ENCODE measurements around the gene TTLL8. TPM values are rescaled to one million over a fixed set of nuclear protein-coding genes. Genes with fewer than 3 reads are reported as not detected.

The TTLL8 gene
- total and polyA plus RNA-seq, 2 of the 8 experiments (the other 6 are each of a cell fraction or from before 2014, with no cell fraction given), result not detected

DNA sequence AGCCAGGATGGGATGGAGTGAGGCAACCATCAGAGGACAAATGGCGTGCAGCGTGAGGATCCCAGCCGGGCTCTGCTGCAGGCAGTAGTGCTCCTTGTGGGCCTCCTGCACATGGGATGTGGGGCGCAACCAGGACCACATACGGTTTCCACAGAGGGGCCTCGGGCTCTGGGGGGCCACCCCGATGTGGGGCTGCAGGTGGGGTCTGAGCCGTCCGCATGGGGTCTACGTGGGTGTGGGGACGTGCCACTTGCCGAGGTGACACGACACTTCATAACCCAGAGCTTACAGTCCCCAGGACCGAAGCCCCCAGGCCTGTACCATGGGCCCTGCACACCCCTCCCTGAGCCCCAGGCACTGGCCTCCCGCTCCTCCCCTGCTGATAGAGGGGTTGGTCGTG is 10.8 kb downstream of the TTLL8 start:
- TF ChIP-seq CBX8 (IDR thresholded peaks at IDR 0.05; ENCODE audit: borderline replicate concordance, low read depth, low read length), result no peak
- no peak for TF ChIP-seq NRF1 (IDR thresholded peaks at IDR 0.05; ENCODE audit: low read depth, low read length)
- TF ChIP-seq PHF8 (conservative IDR thresholded peaks at IDR 0.05; ENCODE audit: low read depth, low read length), result no peak
- no peak for TF ChIP-seq SAP30 (IDR thresholded peaks at IDR 0.05; ENCODE audit: insufficient read depth, insufficient replicate concordance, low read length)
- no peak for FAIRE-seq
- H3K27ac ChIP-seq (ENCODE audit: low read depth, low read length), result no peak overlapping the region
- H3K9me3 ChIP-seq (ENCODE audit: insufficient read depth in 2 of 2, low read depth in 1 of 2, low read length in 1 of 2), result no peaks in the 10 kb centered on the region
- no peak overlapping the region for H2BK5ac ChIP-seq (ENCODE audit: low read depth, low read length)
- no peak overlapping the region for H3K4me2 ChIP-seq (ENCODE audit: insufficient read depth in 1 of 2, low read depth in 2 of 2, low read length in 2 of 2)
- no peak overlapping the region for H4K91ac ChIP-seq (replicated peaks; ENCODE audit: insufficient read length, low read length)
- H4K5ac ChIP-seq (ENCODE audit: insufficient read length, low read depth, low read length), result no peak overlapping the region
- H3K79me1 ChIP-seq (ENCODE audit: low read depth, low read length), result no peaks in the 10 kb centered on the region
- ChIA-PET CTCF (ENCODE audit: partially characterized antibody) (interaction anchor here (0.8 kb wide), 1 partner anchor 9 kb away, joined by 3 read pairs; no protein-coding TSS in a partner anchor), POLR2A (ENCODE audit: partially characterized antibody) (no interaction called here)
- H3K23me2 ChIP-seq (ENCODE audit: low read depth, low read length), result no peaks in the 10 kb centered on the region
- H2BK120ac ChIP-seq (replicated peaks; ENCODE audit: low read depth, low read length), result no peak overlapping the region
- H3K18ac ChIP-seq (ENCODE audit: extremely low read depth, low read length), result no peak overlapping the region
- no peak overlapping the region for H3K4me3 ChIP-seq (ENCODE audit: extremely low read depth in 1 of 4, insufficient read depth in 2 of 4, low read depth in 3 of 4, low read length in 4 of 4)
- no peak overlapping the region for H4K8ac ChIP-seq (ENCODE audit: extremely low read depth, insufficient read depth, low read length)
- no peaks in the 10 kb centered on the region for H3K79me2 ChIP-seq (ENCODE audit: control insufficient read depth in 1 of 2, insufficient read depth in 2 of 2, low read length in 2 of 2)
- H3K14ac ChIP-seq (ENCODE audit: insufficient read length), result no peak overlapping the region
- H3K23ac ChIP-seq (ENCODE audit: insufficient read length), result no peak overlapping the region
- DNase-seq (ENCODE audit: low read depth in 1 of 2, low spot score in 2 of 2), result no peak
- no peak overlapping the region for H2BK12ac ChIP-seq (ENCODE audit: low read depth, low read length)
- no peak overlapping the region for H2AFZ ChIP-seq (ENCODE audit: low read length)
- no peak overlapping the region for H3K4ac ChIP-seq (replicated peaks; ENCODE audit: insufficient read length, low read depth, low read length)
- no peaks in the 10 kb centered on the region for H3K27me3 ChIP-seq (replicated peaks in 1 of 4; ENCODE audit: control insufficient read depth in 3 of 4, extremely low read depth in 1 of 4, insufficient read depth in 3 of 4, low read length in 3 of 4)
- H2AK5ac ChIP-seq (ENCODE audit: low read depth, low read length), result no peak overlapping the region
- 91% methylated on average over 9 of the region's 16 CpGs; no CpG with 5 or more reads in 1 of the 2 experiments for WGBS, 2 experiments (ENCODE audit: extremely low coverage in 1 of 2, insufficient coverage in 1 of 2, insufficient read length in 1 of 2, insufficient replicate concordance in 2 of 2, low coverage in 1 of 2, low lambda C conversion rate in 2 of 2, missing lambda C conversion rate in 1 of 2)
- no peaks in the 10 kb centered on the region for H3K36me3 ChIP-seq (ENCODE audit: control insufficient read depth in 2 of 4, insufficient read depth in 4 of 4, low read length in 3 of 4)
- H3K4me1 ChIP-seq (replicated peaks in 1 of 4; ENCODE audit: control insufficient read depth in 3 of 4, insufficient read depth in 4 of 4, low read length in 3 of 4), result no peaks in the 10 kb centered on the region; a peak in 1 of 7 replicates
- H3K9ac ChIP-seq (replicated peaks in 1 of 4; ENCODE audit: extremely low read depth in 1 of 4, low read depth in 3 of 4, low read length in 3 of 4), result no peak overlapping the region
- no peaks in the 10 kb centered on the region for H4K20me1 ChIP-seq (replicated peaks in 1 of 2; ENCODE audit: control insufficient read depth in 1 of 2, insufficient read depth in 2 of 2, low read length in 2 of 2)
- no peak overlapping the region for H2BK15ac ChIP-seq (ENCODE audit: low read length)
- H3K56ac ChIP-seq (replicated peaks; ENCODE audit: insufficient read length, low read depth, low read length), result no peak overlapping the region
- no peak overlapping the region for H2BK20ac ChIP-seq (ENCODE audit: low read length)

Data from H1 (cell line).